ENCODE data around the gene MFNG.

MFNG gene

GRCh38 chr22:37455896-37456295 is 30.3 kb downstream of the MFNG start:
- Histone ChIP-seq H3K36me3 (no peaks in the 10 kb centered on the region), H3K27me3 (ENCODE audit: insufficient read depth, low read depth, severe bottlenecking) (no peaks in the 10 kb centered on the region), H3K9me3 (ENCODE audit: severe bottlenecking) (peaks cover 3% of the 10 kb centered on the region), H3K27ac (peak overlapping the region; percentile 30; the same call in 1 of the 2 replicates), H3K4me3 (ENCODE audit: low read depth, low read length) (peak overlapping the region; percentile 24)
- no peak for TF ChIP-seq CTCF (IDR thresholded peaks at IDR 0.05; ENCODE audit: low read depth, low read length)
- DNase-seq, result peak; percentile 88

GRCh38 chr22:37454857-37455686 is 31.1 kb downstream of the MFNG start:
- no peak for TF ChIP-seq CTCF (IDR thresholded peaks at IDR 0.05; ENCODE audit: low read depth, low read length)
- DNase-seq, result no peak
- Histone ChIP-seq H3K27me3 (ENCODE audit: insufficient read depth, low read depth, severe bottlenecking) (no peaks in the 10 kb centered on the region), H3K4me3 (ENCODE audit: low read depth, low read length) (no peak overlapping the region; the same call in 1 of the 2 replicates), H3K9me3 (ENCODE audit: severe bottlenecking) (peaks cover 3% of the 10 kb centered on the region), H3K36me3 (no peaks in the 10 kb centered on the region), H3K27ac (peak overlapping the region; percentile 30; the same call in 1 of the 2 replicates)

GRCh38 chr22:37453696-37454095 is 32.5 kb downstream of the MFNG start:
- H3K27me3 ChIP-seq (ENCODE audit: insufficient read depth, low read depth, severe bottlenecking), result no peaks in the 10 kb centered on the region
- peaks cover 3% of the 10 kb centered on the region for H3K9me3 ChIP-seq (ENCODE audit: severe bottlenecking)
- no peak for TF ChIP-seq CTCF (IDR thresholded peaks at IDR 0.05; ENCODE audit: low read depth, low read length)
- H3K36me3 ChIP-seq, result no peaks in the 10 kb centered on the region
- no peak for DNase-seq
- H3K4me3 ChIP-seq (ENCODE audit: low read depth, low read length), result no peak overlapping the region
- no peak overlapping the region for H3K27ac ChIP-seq

- H3K9me3 ChIP-seq (ENCODE audit: severe bottlenecking), result peaks cover 3% of the 10 kb centered on the region
- no peaks in the 10 kb centered on the region for H3K27me3 ChIP-seq (ENCODE audit: insufficient read depth, low read depth, severe bottlenecking)
- H3K27ac ChIP-seq, result no peak overlapping the region
- no peak overlapping the region for H3K4me3 ChIP-seq (ENCODE audit: low read depth, low read length)
- no peak for DNase-seq
- TF ChIP-seq CTCF (IDR thresholded peaks at IDR 0.05; ENCODE audit: low read depth, low read length), result no peak
- H3K36me3 ChIP-seq, result no peaks in the 10 kb centered on the region
Measured at GRCh38 chr22:37451218-37451617, 35.0 kb downstream of the MFNG start.

- H3K36me3 ChIP-seq, result no peaks in the 10 kb centered on the region
- H3K27me3 ChIP-seq (ENCODE audit: insufficient read depth, low read depth, severe bottlenecking), result no peaks in the 10 kb centered on the region
- DNase-seq, result no peak
- peaks cover 3% of the 10 kb centered on the region for H3K9me3 ChIP-seq (ENCODE audit: severe bottlenecking)
- no peak overlapping the region for H3K4me3 ChIP-seq (ENCODE audit: low read depth, low read length)
- H3K27ac ChIP-seq, result peak overlapping the region; percentile 55; the same call in 1 of the 2 replicates
- no peak for TF ChIP-seq CTCF (IDR thresholded peaks at IDR 0.05; ENCODE audit: low read depth, low read length)
Measured at GRCh38 chr22:37449331-37450001, 36.7 kb downstream of the MFNG start.

Data from WERI-Rb-1 (cell line).